ENCODE data around the gene TNFAIP6.

- TF ChIP-seq CTCF (IDR thresholded peaks at IDR 0.05): no peak
- TF ChIP-seq POLR2AphosphoS5 (IDR thresholded peaks at IDR 0.05): no peak
- no peak for TF ChIP-seq EP300 (IDR thresholded peaks at IDR 0.05)
- no peak for TF ChIP-seq POLR2A (IDR thresholded peaks at IDR 0.05)
Observed at GRCh38 chr2:151354807-151355206, 2.6 kb upstream of the TNFAIP6 start.
